HFFc6 (cell line): Measurements from ENCODE around the gene RTF1. TPM values are rescaled to one million over a fixed set of nuclear protein-coding genes. Genes with fewer than 3 reads are reported as not detected.
"Not testable (repeated sequence)": the region's sequence is repeated elsewhere in the genome, so short reads cannot be mapped to it uniquely, and the experiment has no call there.

Experiments
- DNase-seq: peaks from one replicate; pipeline ENCODE4 v3.0.0-alpha.2; 2018
- H3K27ac Mint-ChIP-seq: 2 replicates; pipeline ENCODE4 v1.8.0; 2020; ENCODE audit warnings: mild to moderate bottlenecking, mixed read lengths
- H3K27me3 Mint-ChIP-seq: 2 replicates; pipeline ENCODE4 v1.8.0; 2021; ENCODE audit warnings: mild to moderate bottlenecking, moderate library complexity, mixed read lengths; ENCODE audit not compliant: insufficient read depth
- H3K36me3 Mint-ChIP-seq: 2 replicates; pipeline ENCODE4 v1.8.0; 2021; ENCODE audit warnings: low read depth, mixed read lengths
- H3K4me1 Mint-ChIP-seq: 2 replicates; pipeline ENCODE4 v1.8.0; 2020; ENCODE audit warnings: low read depth, mixed read lengths
- H3K4me3 Mint-ChIP-seq: 2 replicates; pipeline ENCODE4 v1.8.0; 2020; ENCODE audit warnings: mild to moderate bottlenecking, moderate library complexity, mixed read lengths
- H3K9me3 Mint-ChIP-seq: 2 replicates; pipeline ENCODE4 v1.8.0; 2020; ENCODE audit warnings: mild to moderate bottlenecking, mixed read lengths
- CTCF ChIP-seq: fragments of 200-600 bp; sonication (generic); IDR thresholded peaks from 2 replicates; pipeline ENCODE4 v1.5.0; 2021; ENCODE audit warnings: antibody characterized with exemption, mild to moderate bottlenecking
- total RNA-seq, 6 experiments: library from RNA; stranded (reverse); fragmentation: NEBNext Ultra II Directional; extraction: Animal tissue kit (Norgen Biotek cat#: 25700); gene quantifications; 2 replicates in 1 of 6; 3 replicates in 5 of 6; pipeline ENCODE4 v1.2.3, GENCODE V29; 2021

RTF1 gene
- total RNA-seq, 6 experiments from 2014 or later: 32.3 to 38.3 (median 35.8) TPM

DNA sequence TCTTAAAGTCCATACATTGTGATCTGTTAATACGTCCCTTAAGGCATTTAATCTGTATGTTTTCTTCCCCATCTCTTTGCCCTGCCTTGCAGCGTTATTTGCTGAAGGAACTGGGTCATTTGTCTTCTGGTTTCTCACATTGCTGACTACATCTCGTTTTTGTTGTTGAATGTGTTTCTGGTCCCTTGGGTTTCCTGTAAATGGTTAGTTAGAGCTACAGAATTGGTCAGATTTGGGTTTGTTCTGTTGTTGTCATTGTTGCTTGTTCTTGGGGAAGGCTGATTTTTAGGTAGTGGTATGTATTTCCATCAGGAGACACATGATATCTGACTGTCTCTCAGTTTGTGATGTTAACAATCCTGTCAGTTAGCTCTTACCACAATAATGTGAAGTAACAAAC is 49.8 kb downstream of the RTF1 start:
- H3K36me3 Mint-ChIP-seq: peaks cover 24% of the 10 kb centered on the region
- H3K27me3 Mint-ChIP-seq: no peaks in the 10 kb centered on the region; the same call in 1 of the 2 replicates
- H3K4me3 Mint-ChIP-seq: no peak overlapping the region
- TF ChIP-seq CTCF: no peak
- DNase-seq: no peak
- no peak overlapping the region for H3K27ac Mint-ChIP-seq
- no peaks in the 10 kb centered on the region for H3K9me3 Mint-ChIP-seq
- H3K4me1 Mint-ChIP-seq: no peaks in the 10 kb centered on the region

DNA sequence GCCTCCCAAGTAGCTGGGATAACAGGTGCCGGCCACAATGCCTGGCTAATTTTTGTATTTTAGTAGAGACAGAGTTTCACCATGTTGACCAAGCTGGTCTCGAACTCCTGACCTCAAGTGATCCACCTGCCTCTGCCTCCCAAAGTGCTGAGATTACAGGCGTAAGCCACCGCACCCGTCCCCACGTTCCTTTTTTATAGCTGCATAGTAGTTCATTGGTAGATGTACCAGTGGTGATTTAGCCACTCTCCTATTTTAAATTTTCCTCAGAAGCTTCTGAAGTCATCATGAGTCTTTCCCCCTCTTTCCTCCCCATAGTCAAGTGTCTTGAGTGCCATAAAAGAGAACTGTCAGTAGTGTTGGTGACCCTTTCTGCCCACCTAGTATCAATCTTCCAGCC is 52.7 kb downstream of the RTF1 start:
- H3K36me3 Mint-ChIP-seq: peaks cover 25% of the 10 kb centered on the region

GRCh38 chr15:41473418-41473817 is 56.5 kb downstream of the RTF1 start:
- H3K4me1 Mint-ChIP-seq: peaks cover 10% of the 10 kb centered on the region
- no peak overlapping the region for H3K4me3 Mint-ChIP-seq
- H3K36me3 Mint-ChIP-seq: peaks cover 37% of the 10 kb centered on the region
- TF ChIP-seq CTCF: no peak
- no peaks in the 10 kb centered on the region for H3K9me3 Mint-ChIP-seq
- peaks cover 3% of the 10 kb centered on the region; the same call in 1 of the 2 replicates for H3K27me3 Mint-ChIP-seq
- no peak overlapping the region for H3K27ac Mint-ChIP-seq
- no peak for DNase-seq

More for the DNA sequence above, 52.7 kb downstream of the RTF1 start:
- H3K27me3 Mint-ChIP-seq, DNase-seq, H3K9me3 Mint-ChIP-seq, H3K27ac Mint-ChIP-seq, H3K4me1 Mint-ChIP-seq, H3K4me3 Mint-ChIP-seq: not testable (repeated sequence)

- no peak for TF ChIP-seq CTCF
Observed at GRCh38 chr15:41474436-41474835, 57.5 kb downstream of the RTF1 start.

GRCh38 chr15:41474941-41475340 is 58.0 kb downstream of the RTF1 start:
- H3K4me1 Mint-ChIP-seq: peaks cover 10% of the 10 kb centered on the region

More at GRCh38 chr15:41474436-41474835, 57.5 kb downstream of the RTF1 start:
- peaks cover 10% of the 10 kb centered on the region for H3K4me1 Mint-ChIP-seq
- no peaks in the 10 kb centered on the region for H3K9me3 Mint-ChIP-seq
- H3K36me3 Mint-ChIP-seq: peaks cover 46% of the 10 kb centered on the region
- H3K27ac Mint-ChIP-seq: no peak overlapping the region
- H3K4me3 Mint-ChIP-seq: no peak overlapping the region
- H3K27me3 Mint-ChIP-seq: peaks cover 4% of the 10 kb centered on the region; the same call in 1 of the 2 replicates
- no peak for DNase-seq

More at GRCh38 chr15:41474941-41475340, 58.0 kb downstream of the RTF1 start:
- TF ChIP-seq CTCF: no peak
- no peak for DNase-seq
- H3K27ac Mint-ChIP-seq: no peak overlapping the region
- H3K4me3 Mint-ChIP-seq: no peak overlapping the region
- H3K27me3 Mint-ChIP-seq: peaks cover 4% of the 10 kb centered on the region; the same call in 1 of the 2 replicates
- peaks cover 43% of the 10 kb centered on the region for H3K36me3 Mint-ChIP-seq
- H3K9me3 Mint-ChIP-seq: no peaks in the 10 kb centered on the region
